A549 treated with GW870086 at 1 μM for 4 hours (cell line): Measurements from ENCODE around the gene UGT2B7. TPM values are rescaled to one million over a fixed set of nuclear protein-coding genes. Genes with fewer than 3 reads are reported as not detected.

Experiments
- total RNA-seq: library from RNA; stranded (reverse); fragments of 200-300 nt; extraction: Qiagen RNA extraction; gene quantifications from 5 replicates; pipeline ENCODE4 v1.2.3, GENCODE V29; 2022; ENCODE audit warnings: low read depth

The UGT2B7 gene
- 0.15 to 0.37 TPM (median 0.19 TPM) in 5 replicates for total RNA-seq

DNA sequence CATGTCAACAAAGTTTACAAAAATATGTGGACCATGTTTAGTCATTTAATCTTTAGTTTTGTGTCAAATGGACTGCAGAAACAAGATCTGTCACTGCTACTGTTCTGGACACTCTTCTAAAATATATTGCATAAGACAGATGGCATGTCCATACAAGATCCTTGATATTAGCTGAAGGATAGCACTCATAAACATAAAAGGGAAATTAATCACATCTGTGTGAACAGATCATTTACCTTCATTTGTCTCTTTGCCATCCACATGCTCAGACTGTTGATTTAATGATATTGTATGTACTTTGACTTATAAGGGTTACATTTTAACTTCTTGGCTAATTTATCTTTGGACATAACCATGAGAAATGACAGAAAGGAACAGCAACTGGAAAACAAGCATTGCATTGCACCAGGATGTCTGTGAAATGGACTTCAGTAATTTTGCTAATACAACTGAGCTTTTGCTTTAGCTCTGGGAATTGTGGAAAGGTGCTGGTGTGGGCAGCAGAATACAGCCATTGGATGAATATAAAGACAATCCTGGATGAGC, at the start of gene UGT2B7:
UGT2B7 (plus strand) TSS at position 364 of the 546 bp plus-strand sequence; CDS start at position 411, 47 bp downstream.

Other genes with a start within 250 kb of the UGT2B7 start
- 0.10 to 0.22 TPM (median 0.12 TPM) in 3 of 5 replicates, not detected in the others for gene UGT2A3, start 144.7 kb upstream of the UGT2B7 start, total RNA-seq
- 0.08 to 0.21 TPM (median 0.14 TPM) in 4 of 5 replicates, not detected in the other for gene UGT2B11, start 118.3 kb downstream of the UGT2B7 start, total RNA-seq
- gene UGT2B28, start 184.0 kb downstream of the UGT2B7 start, total RNA-seq: not detected in 5 replicates